ENCODE data around the gene HBB.
"Not testable (repeated sequence)": the region's sequence is repeated elsewhere in the genome, so short reads cannot be mapped to it uniquely, and the experiment has no call there.

HBB gene

GRCh38 chr11:5252192-5252918, 25.5 kb upstream of the HBB start:
- DNase-seq (ENCODE audit: low read depth), result no peak
- TF ChIP-seq CTCF (IDR thresholded peaks at IDR 0.05; ENCODE audit: low read depth, low read length, missing control alignments), result no peak
- H3K4me3 ChIP-seq (ENCODE audit: low read depth, low read length), result no peak overlapping the region

DNA sequence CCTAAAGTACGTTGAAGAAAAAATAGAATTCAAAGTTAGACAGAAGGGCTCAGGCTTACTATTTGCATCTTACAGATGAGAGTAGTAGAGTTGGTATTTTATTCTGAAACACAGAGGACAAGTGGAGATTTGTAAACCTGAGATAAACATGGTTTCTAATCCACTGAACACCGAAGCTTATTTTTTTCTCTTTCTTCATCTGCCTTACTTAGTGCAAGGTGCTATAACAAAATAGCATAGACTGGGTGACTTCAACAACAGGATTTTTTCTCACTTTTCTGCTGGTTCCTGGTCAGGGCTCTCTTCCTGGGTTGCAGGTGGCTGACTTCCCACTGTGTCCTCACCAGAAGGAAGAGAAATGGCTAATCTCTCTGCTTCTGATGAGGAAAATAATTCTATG, 24.9 kb upstream of the HBB start:
- no peak overlapping the region for H3K4me3 ChIP-seq (ENCODE audit: low read depth, low read length)
- no peak for DNase-seq (ENCODE audit: low read depth)
- TF ChIP-seq CTCF (IDR thresholded peaks at IDR 0.05; ENCODE audit: low read depth, low read length, missing control alignments), result no peak

- TF ChIP-seq CTCF (IDR thresholded peaks at IDR 0.05; ENCODE audit: low read depth, low read length, missing control alignments), result no peak
- no peak for DNase-seq (ENCODE audit: low read depth)
- no peak overlapping the region for H3K4me3 ChIP-seq (ENCODE audit: low read depth, low read length)
Observed at GRCh38 chr11:5250543-5251204, 23.8 kb upstream of the HBB start.

DNA sequence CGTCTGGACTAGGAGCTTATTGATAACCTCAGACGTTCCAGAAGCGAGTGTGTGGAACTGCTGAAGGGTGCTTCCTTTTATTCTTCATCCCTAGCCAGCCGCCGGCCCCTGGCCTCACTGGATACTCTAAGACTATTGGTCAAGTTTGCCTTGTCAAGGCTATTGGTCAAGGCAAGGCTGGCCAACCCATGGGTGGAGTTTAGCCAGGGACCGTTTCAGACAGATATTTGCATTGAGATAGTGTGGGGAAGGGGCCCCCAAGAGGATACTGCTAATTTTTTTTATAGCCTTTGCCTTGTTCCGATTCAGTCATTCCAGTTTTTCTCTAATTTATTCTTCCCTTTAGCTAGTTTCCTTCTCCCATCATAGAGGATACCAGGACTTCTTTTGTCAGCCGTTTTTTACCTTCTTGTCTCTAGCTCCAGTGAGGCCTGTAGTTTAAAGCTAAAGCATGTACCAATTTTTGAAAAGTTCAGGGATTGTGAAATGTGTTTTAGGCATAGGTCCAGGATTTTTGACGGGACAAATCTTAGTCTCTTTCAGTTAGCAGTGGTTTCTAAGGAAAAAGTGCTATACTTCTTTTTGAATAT, 23.0 kb upstream of the HBB start, which contains the start of gene HBG1:
TSS of gene HBG1 (minus strand) at position 51 of the 590 bp plus-strand sequence. CDS start 53 bp downstream, outside the sequence.
- H3K4me3 ChIP-seq (ENCODE audit: low read depth, low read length); DNase-seq (ENCODE audit: low read depth): not testable (repeated sequence)

DNA sequence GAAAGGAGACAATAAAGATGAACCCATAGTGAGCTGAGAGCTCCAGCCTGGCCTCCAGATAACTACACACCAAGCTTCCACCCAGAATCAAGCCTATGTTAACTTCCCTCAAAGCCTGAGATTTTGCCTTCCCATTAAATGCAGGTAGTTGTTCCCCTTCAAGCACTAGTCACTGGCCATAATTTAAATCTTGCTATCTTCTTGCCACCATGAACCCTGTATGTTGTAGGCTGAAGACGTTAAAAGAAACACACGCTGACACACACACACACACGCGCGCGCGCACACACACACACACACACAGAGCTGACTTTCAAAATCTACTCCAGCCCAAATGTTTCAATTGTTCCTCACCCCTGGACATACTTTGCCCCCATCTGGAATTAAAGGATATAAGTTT, 21.6 kb upstream of the HBB start:
- DNase-seq (ENCODE audit: low read depth); H3K4me3 ChIP-seq (ENCODE audit: low read depth, low read length): not testable (repeated sequence)

DNA sequence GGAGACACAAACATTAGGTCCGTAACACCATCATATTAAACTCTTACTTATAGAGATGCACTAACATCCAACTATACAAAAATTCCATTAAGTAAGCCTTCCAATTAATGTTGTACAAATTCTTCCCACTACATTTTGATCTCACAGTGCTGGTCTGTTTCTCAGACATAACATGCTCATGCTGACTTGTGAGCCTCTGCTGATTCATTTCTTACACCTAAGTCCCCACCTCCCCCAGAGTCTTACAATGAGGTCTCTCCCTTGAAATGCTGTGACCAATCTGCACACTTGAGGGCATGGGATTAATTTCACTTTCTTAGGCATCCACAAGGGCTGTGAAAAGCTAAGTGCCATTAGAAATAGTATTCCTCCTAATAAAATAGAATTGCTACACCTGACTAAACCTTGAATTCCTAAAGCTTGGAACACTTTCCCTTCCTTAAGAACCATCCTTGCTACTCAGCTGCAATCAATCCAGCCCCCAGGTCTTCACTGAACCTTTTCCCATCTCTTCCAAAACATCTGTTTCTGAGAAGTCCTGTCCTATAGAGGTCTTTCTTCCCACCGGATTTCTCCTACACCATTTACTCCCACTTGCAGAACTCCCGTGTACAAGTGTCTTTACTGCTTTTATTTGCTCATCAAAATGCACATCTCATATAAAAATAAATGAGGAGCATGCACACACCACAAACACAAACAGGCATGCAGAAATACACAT, 20.8 kb upstream of the HBB start:
- TF ChIP-seq CTCF (IDR thresholded peaks at IDR 0.05; ENCODE audit: low read depth, low read length, missing control alignments), result no peak
- no peak overlapping the region for H3K4me3 ChIP-seq (ENCODE audit: low read depth, low read length)
- DNase-seq (ENCODE audit: low read depth), result no peak

- no peak overlapping the region for H3K4me3 ChIP-seq (ENCODE audit: low read depth, low read length)
- no peak for DNase-seq (ENCODE audit: low read depth)
- no peak for TF ChIP-seq CTCF (IDR thresholded peaks at IDR 0.05; ENCODE audit: low read depth, low read length, missing control alignments)
Observed at GRCh38 chr11:5246772-5247471, 20.1 kb upstream of the HBB start.

Measured in GM12864 (cell line).